Measurements from ENCODE around the gene DPP6. TPM values are rescaled to one million over a fixed set of nuclear protein-coding genes. Genes with fewer than 3 reads are reported as not detected.
A peak's percentile ranks its signal among the peaks of the same experiment; 100 is the strongest.

DPP6 gene
- total and polyA plus RNA-seq, 2 of the 8 experiments (the other 6 are each of a cell fraction or from before 2014, with no cell fraction given) = 4.7 to 6.8 TPM

DNA sequence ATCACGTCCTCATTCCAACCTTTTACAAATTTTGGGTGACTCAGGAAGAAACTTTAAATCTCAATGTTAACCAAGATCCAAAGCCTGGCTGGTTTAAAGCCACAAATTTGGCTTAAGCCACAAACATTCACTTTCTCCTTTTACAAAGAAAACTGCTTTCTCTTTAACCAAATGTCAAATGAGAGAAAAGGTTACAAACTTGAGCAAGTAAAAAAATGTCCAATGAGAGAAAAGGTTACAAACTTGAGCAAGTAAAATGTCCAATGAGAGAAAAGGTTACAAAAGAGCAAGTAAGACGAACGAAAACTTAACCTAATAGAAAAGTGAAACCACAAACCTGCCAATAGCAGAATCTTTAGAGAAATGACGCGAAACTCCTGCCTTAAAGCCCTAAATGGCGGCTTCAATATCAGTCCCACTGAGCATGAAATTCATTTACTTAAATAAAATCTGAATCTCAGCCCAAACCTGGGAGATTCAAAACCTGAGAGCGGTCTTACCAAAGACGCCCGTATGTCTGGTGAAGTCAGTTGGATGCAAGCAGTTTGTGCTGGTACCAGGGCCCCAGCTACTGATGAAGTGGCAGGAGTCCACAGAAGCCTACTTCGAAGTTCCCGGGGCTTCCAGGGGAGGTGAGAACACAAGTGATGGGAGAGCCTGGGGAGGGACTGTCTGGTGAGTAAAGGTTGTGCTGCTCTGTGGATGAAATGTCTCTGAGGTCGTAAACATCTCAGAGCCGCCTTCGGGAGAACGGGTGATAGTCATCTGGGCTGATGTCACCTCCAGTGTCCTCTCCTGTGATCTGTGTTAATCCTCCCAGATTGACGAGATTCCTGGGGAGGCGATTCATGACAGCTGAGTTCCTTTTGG lies 876.2 kb downstream of the DPP6 start:
- Histone ChIP-seq H3K4me2 (ENCODE audit: insufficient read depth in 1 of 2, low read depth in 2 of 2, low read length in 2 of 2) (no peak overlapping the region), H3K27ac (ENCODE audit: low read depth, low read length) (no peak overlapping the region), H2BK12ac (ENCODE audit: low read depth, low read length) (no peak overlapping the region), H4K8ac (ENCODE audit: extremely low read depth, insufficient read depth, low read length) (peak overlapping the region; percentile 89), H3K18ac (ENCODE audit: extremely low read depth, low read length) (no peak overlapping the region), H3K27me3 (replicated peaks in 1 of 4; ENCODE audit: control insufficient read depth in 3 of 4, extremely low read depth in 1 of 4, insufficient read depth in 3 of 4, low read length in 3 of 4) (no peaks in the 10 kb centered on the region), H2BK5ac (ENCODE audit: low read depth, low read length) (no peak overlapping the region), H3K23me2 (ENCODE audit: low read depth, low read length) (no peaks in the 10 kb centered on the region), H3K36me3 (ENCODE audit: control insufficient read depth in 2 of 4, insufficient read depth in 4 of 4, low read length in 3 of 4) (no peaks in the 10 kb centered on the region), H3K14ac (ENCODE audit: insufficient read length) (no peak overlapping the region), H3K4me3 (ENCODE audit: extremely low read depth in 1 of 4, insufficient read depth in 2 of 4, low read depth in 3 of 4, low read length in 4 of 4) (no peak overlapping the region), H3K9me3 (ENCODE audit: insufficient read depth in 2 of 2, low read depth in 1 of 2, low read length in 1 of 2) (peaks cover 7 to 10% of the 10 kb centered on the region in 2 experiments; a peak in 2 of 4 replicates), H3K79me1 (ENCODE audit: low read depth, low read length) (no peaks in the 10 kb centered on the region), H2AK5ac (ENCODE audit: low read depth, low read length) (no peak overlapping the region), H3K9ac (replicated peaks in 1 of 4; ENCODE audit: extremely low read depth in 1 of 4, low read depth in 3 of 4, low read length in 3 of 4) (no peak overlapping the region), H3K4ac (replicated peaks; ENCODE audit: insufficient read length, low read depth, low read length) (no peak overlapping the region), H4K5ac (ENCODE audit: insufficient read length, low read depth, low read length) (no peak overlapping the region), H4K91ac (replicated peaks; ENCODE audit: insufficient read length, low read length) (peak overlapping the region; percentile 1), H2BK20ac (ENCODE audit: low read length) (no peak overlapping the region), H3K23ac (ENCODE audit: insufficient read length) (no peak overlapping the region), H2BK15ac (ENCODE audit: low read length) (no peak overlapping the region), H4K20me1 (replicated peaks in 1 of 2; ENCODE audit: control insufficient read depth in 1 of 2, insufficient read depth in 2 of 2, low read length in 2 of 2) (no peaks in the 10 kb centered on the region), H3K4me1 (replicated peaks in 1 of 4; ENCODE audit: control insufficient read depth in 3 of 4, insufficient read depth in 4 of 4, low read length in 3 of 4) (peaks cover 0 to 6% (median 4%) of the 10 kb centered on the region in 4 experiments; a peak in 5 of 7 replicates), H2AFZ (ENCODE audit: low read length) (peak overlapping the region; percentile 63), H3K56ac (replicated peaks; ENCODE audit: insufficient read length, low read depth, low read length) (no peak overlapping the region), H3K79me2 (ENCODE audit: control insufficient read depth in 1 of 2, insufficient read depth in 2 of 2, low read length in 2 of 2) (no peaks in the 10 kb centered on the region), H2BK120ac (replicated peaks; ENCODE audit: low read depth, low read length) (no peak overlapping the region)
- POLR2A ChIA-PET (ENCODE audit: partially characterized antibody) = interaction anchor here (0.6 to 1.0 kb wide), 2 partner anchors 13 to 24 kb away, joined by 3 read pairs; no protein-coding TSS in a partner anchor
- TF ChIP-seq MAFK (IDR thresholded peaks at IDR 0.05; ENCODE audit: low read depth, low read length) (no peak), SP1 (IDR thresholded peaks at IDR 0.05; ENCODE audit: low read depth, low read length) (peak; percentile 83), KDM1A (IDR thresholded peaks at IDR 0.05; ENCODE audit: borderline replicate concordance, low read length) (no peak), TEAD4 (IDR thresholded peaks at IDR 0.05; ENCODE audit: low read depth, low read length) (no peak)
- DNase-seq (ENCODE audit: low read depth in 1 of 2, low spot score in 2 of 2) (no peak), FAIRE-seq (peak; percentile 71)
- WGBS, 2 experiments (ENCODE audit: extremely low coverage in 1 of 2, insufficient coverage in 1 of 2, insufficient read length in 1 of 2, insufficient replicate concordance in 2 of 2, low coverage in 1 of 2, low lambda C conversion rate in 2 of 2, missing lambda C conversion rate in 1 of 2) = 83% methylated on average over 17 of the region's 17 CpGs; no CpG with 5 or more reads in 1 of the 2 experiments
- CTCF ChIA-PET (ENCODE audit: partially characterized antibody) = interaction anchor here (0.6 to 5.1 kb wide), 38 partner anchors 9 to 839 kb away, joined by 3 to 58 read pairs (median 4); no protein-coding TSS in a partner anchor
